Coronary artery (tissue), 2 donors: Measurements from ENCODE around the gene ZNF267.

ENCODE experiments used
- DNase-seq: peaks from one replicate; pipeline ENCODE4 v3.0.0-alpha.2; 2017; ENCODE audit warnings: low spot score
- H3K27ac ChIP-seq, 2 donors: fragments of 200-600 bp; sonication (generic); one replicate each; pipeline ENCODE4 v1.5.1; 2016 to 2019
- H3K4me3 ChIP-seq: fragments of 200-600 bp; sonication (generic); 2 replicates; pipeline ENCODE4 v1.5.1; 2016; ENCODE audit warnings: mild to moderate bottlenecking, moderate library complexity
- CTCF ChIP-seq: fragments of 200-600 bp; sonication (generic); IDR thresholded peaks from one replicate; pipeline ENCODE4 v1.5.1; 2019; ENCODE audit warnings: antibody characterized with exemption

ZNF267 gene

GRCh38 chr16:31861455-31861854, 12.2 kb upstream of the ZNF267 start:
- TF ChIP-seq CTCF = no peak
- H3K27ac ChIP-seq = no peak overlapping the region
- DNase-seq = no peak

GRCh38 chr16:31862761-31863160, 10.8 kb upstream of the ZNF267 start:
- no peak for TF ChIP-seq CTCF
- no peak for DNase-seq
- no peak overlapping the region for H3K4me3 ChIP-seq
- no peak overlapping the region for H3K27ac ChIP-seq

More at GRCh38 chr16:31861455-31861854, 12.2 kb upstream of the ZNF267 start:
- no peak overlapping the region for H3K4me3 ChIP-seq

DNA sequence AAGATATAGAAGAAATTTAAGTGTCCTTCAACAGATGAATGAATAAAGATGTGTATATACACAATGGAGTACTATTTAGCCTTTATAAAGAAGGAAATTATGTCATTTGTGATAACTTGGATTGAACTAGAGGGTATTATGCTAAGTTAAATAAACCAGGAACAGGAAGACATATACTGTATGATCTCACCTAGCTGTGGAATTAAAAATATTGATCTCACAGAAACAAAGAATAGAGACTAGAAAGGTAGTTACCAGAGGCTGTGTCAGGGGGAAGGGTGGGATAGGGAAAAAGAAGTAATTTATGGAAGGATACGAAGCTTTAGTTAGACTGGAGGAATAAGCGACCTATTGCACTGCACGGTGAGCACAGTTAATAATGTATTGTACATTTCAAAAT, 5.4 kb upstream of the ZNF267 start:
- H3K4me3 ChIP-seq = no peak overlapping the region

GRCh38 chr16:31868691-31869167, 4.9 kb upstream of the ZNF267 start:
- H3K4me3 ChIP-seq = no peak overlapping the region
- peak; percentile 83 for TF ChIP-seq CTCF
- no peak for DNase-seq
- peak overlapping the region in 1 of 2 donors; percentile 42 for H3K27ac ChIP-seq

More for the DNA sequence above, 5.4 kb upstream of the ZNF267 start:
- no peak overlapping the region for H3K27ac ChIP-seq
- DNase-seq = no peak
- no peak for TF ChIP-seq CTCF

DNA sequence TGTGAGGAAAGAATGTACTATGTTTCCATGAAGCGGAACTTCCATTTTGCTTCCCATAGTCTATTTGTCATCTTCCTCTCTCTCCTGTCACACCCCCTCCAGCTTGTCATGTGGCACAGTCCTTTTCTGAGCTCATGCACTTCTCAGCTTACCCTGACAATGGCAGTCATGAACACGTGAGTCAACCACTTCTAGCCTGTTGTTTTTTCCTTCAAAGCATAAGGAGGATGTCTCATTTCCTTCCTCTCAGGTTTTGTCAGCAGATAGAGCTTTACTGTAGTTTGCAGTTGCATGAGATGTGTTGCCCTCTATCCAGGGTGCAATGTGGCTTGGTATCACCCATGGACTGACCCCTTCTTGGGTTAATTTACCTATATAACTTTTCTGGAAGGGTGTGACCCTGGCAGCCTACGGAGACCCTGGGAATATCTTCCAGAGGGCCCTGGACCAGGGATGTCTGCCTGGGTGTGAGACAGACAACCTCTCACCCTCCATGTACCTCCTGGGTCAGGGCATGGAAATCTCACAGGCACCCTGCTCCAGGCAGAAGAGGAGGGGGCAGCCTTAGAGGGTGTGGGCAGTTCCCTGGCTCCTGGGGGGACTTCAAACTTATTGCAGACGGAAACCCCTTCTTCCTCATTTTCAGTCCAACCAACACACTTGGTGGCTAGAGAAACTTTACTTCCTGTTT, 4.0 kb upstream of the ZNF267 start:
- H3K4me3 ChIP-seq = no peak overlapping the region
- TF ChIP-seq CTCF = no peak
- H3K27ac ChIP-seq = peak overlapping the region in 1 of 2 donors; percentile 77
- no peak for DNase-seq

DNA sequence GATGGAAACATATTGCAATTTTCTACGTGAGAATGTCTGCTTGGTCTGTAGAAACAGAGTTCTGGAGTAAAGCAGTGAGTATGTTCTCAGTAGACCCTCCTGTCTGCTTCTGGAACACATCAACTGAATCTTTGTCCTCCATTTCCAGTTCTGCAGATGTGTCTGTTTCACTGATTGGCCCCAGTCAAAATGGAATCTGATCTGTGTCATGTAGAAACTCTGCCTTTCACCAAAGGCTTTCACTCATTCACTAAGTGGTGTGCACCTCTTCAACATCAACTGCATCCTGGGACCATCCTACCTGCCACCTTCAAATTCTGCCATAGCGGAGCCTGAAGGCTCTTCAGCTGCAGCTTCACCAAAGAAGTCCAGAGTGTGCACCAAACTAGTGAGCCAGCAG, 2.8 kb upstream of the ZNF267 start:
- no peak for TF ChIP-seq CTCF
- no peak for DNase-seq
- Histone ChIP-seq H3K4me3 (no peak overlapping the region), H3K27ac (no peak overlapping the region)

DNA sequence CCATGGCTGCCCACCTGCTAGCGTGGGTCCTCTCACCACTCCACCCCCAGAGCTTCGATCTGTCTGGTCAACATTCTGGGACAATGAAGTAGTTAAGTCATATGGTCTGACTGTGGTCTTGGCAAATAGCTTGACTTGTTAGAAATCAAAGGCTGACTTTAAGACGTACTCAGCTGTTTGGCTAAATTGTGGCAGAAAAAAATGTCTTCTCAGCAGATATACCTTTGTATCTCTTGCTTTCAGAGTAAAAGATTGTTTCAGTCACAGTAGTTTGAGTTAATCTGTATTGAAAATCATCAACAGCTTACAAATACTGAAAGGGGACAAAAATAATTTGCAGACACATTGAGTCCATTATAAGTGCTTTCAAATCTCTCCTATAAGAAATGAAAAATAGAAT, 2.1 kb upstream of the ZNF267 start:
- TF ChIP-seq CTCF = no peak
- no peak for DNase-seq

More for the DNA sequence above, 2.1 kb upstream of the ZNF267 start:
- no peak overlapping the region for H3K4me3 ChIP-seq
- no peak overlapping the region for H3K27ac ChIP-seq
